Activated CD4-positive, alpha-beta T cell treated with anti-CD3 and anti-CD28 coated beads for 4 hours (primary cell): ENCODE results near the gene TENT4A.

Experiments
- DNase-seq, 2 donors: peaks; one replicate each; pipeline ENCODE4 v3.0.0-alpha.2; 2020

The TENT4A gene

GRCh38 chr5:6718161-6718681, 5.0 kb downstream of the TENT4A start:
- DNase-seq = no peak

- no peak for DNase-seq
These were observed 5.5 kb downstream of the TENT4A start for GRCh38 chr5:6718718-6719117.

- no peak for DNase-seq
These were observed 6.2 kb downstream of the TENT4A start for GRCh38 chr5:6719417-6719816.

GRCh38 chr5:6719896-6720560, 6.8 kb downstream of the TENT4A start:
- DNase-seq = no peak

- DNase-seq = no peak
These were observed 7.3 kb downstream of the TENT4A start for GRCh38 chr5:6720561-6720921.

- DNase-seq = no peak
These were observed 8.2 kb downstream of the TENT4A start for GRCh38 chr5:6721442-6721841.

GRCh38 chr5:6722015-6722414, 8.8 kb downstream of the TENT4A start:
- DNase-seq = no peak

GRCh38 chr5:6723122-6723815, 10.0 kb downstream of the TENT4A start:
- DNase-seq = no peak

- DNase-seq = no peak
These were observed 10.6 kb downstream of the TENT4A start for GRCh38 chr5:6723816-6724300.

GRCh38 chr5:6724321-6724929, 11.2 kb downstream of the TENT4A start:
- no peak for DNase-seq

- no peak for DNase-seq
These were observed 12.2 kb downstream of the TENT4A start for GRCh38 chr5:6725421-6725820.

- DNase-seq = no peak
These were observed 12.8 kb downstream of the TENT4A start for GRCh38 chr5:6726006-6726405.

- DNase-seq = no peak
These were observed 14.0 kb downstream of the TENT4A start for GRCh38 chr5:6727231-6727630.

GRCh38 chr5:6728011-6728794, 15.0 kb downstream of the TENT4A start:
- no peak for DNase-seq

GRCh38 chr5:6728795-6729183, 15.6 kb downstream of the TENT4A start:
- DNase-seq = no peak

- DNase-seq = peak; percentile 14 to 15
These were observed 16.4 kb downstream of the TENT4A start for GRCh38 chr5:6729386-6730310.

GRCh38 chr5:6730407-6730806, 17.2 kb downstream of the TENT4A start:
- DNase-seq = no peak

GRCh38 chr5:6730807-6731206, 17.6 kb downstream of the TENT4A start:
- no peak for DNase-seq

GRCh38 chr5:6731465-6732237, 18.4 kb downstream of the TENT4A start:
- DNase-seq = no peak

GRCh38 chr5:6732634-6733410, 19.6 kb downstream of the TENT4A start:
- DNase-seq = no peak
